Smooth muscle cell of the pulmonary artery (primary cell): ENCODE results near the gene SNX32. TPM values are rescaled to one million over a fixed set of nuclear protein-coding genes. Genes with fewer than 3 reads are reported as not detected.

Source experiments
- total RNA-seq: library from RNA; depleted of rRNA; stranded (reverse); fragments of >200 nt; gene quantifications from 2 replicates; pipeline ENCODE4 v1.2.3, GENCODE V29; 2014

SNX32 gene
- 1.3 and 4.0 TPM in 2 replicates for total RNA-seq

DNA sequence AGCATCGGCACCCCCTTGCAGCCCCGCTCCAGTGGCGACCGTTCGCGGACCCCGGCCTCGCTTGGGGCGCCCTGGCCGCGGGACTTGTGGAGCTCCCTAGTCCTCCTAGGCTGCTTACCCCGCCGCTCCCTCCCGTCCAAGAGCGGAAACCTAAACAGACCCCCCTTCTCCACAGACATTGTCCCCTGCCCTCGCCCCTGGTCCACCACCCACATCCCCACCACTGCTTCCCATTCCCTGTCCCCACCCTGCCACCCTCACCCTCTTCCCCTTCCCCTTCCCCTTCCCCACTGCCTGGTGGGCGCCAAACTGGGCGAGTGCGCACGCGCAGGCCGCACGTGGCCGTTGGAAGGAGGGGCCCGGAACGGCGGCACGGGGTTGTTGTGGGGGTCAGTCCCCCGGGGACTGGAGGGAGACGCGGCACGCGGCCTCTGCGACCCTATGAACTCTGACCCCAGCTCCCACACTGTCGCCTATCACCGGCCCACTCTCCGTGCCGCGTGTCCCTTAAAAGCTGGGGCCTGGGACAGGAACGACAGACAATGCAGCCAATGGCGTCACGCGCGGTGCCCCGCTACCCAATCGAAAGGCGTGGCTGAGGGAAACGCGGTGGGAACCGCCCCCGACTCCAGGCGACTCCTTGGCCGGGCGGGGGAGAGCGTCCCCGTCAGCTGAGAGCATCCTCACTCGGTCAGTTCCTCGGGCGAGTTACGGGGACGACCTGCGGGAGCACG is at the start of gene SNX32:
SNX32 (plus strand) TSS at position 667 of the 734 bp plus-strand sequence. CDS start 103 bp downstream, outside the sequence.

DNA sequence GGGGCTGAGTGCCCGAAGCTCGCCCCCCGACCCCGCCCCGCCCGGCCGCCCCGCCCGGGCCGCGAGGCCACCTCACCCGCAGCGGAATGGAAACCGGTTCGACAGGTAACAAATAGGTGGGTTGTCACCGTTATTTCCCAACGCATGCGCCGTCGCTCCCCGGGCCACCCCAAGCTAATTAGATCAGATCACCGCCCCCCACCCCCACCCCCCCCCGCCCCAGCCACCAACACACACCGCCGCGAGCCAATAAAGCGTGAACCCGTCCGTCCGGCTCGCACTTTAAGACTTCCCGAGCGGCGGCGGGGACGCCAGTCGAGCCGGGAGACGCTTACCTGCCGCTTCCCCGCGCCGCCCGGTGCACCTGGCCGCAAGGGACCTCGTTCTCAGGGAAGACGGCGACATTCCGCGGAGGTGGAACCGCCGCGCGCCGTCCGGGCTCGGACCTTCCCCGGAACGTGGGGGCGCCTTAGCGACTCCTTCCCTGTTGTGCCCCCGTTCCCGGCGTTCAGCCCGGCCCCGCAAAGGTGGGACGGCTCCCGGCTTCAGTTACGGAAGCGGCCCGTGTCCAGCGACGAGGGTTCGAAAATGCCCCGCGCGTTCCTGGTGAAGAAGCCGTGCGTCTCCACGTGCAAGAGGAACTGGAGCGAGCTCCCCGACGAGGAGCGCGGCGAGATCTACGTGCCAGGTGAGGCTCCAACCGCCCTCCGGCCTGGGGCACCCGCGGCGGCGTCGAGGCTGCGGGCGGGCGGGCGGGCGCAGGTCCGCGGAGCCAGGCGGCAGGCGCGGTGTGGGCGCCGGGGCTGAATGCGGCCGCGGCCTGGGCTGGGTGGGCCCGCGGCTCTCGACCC is 46.8 kb upstream of the SNX32 start, which contains the start of gene OVOL1:
OVOL1 (plus strand) TSS at position 278 of the 851 bp plus-strand sequence; CDS start at position 589, 311 bp downstream.

DNA sequence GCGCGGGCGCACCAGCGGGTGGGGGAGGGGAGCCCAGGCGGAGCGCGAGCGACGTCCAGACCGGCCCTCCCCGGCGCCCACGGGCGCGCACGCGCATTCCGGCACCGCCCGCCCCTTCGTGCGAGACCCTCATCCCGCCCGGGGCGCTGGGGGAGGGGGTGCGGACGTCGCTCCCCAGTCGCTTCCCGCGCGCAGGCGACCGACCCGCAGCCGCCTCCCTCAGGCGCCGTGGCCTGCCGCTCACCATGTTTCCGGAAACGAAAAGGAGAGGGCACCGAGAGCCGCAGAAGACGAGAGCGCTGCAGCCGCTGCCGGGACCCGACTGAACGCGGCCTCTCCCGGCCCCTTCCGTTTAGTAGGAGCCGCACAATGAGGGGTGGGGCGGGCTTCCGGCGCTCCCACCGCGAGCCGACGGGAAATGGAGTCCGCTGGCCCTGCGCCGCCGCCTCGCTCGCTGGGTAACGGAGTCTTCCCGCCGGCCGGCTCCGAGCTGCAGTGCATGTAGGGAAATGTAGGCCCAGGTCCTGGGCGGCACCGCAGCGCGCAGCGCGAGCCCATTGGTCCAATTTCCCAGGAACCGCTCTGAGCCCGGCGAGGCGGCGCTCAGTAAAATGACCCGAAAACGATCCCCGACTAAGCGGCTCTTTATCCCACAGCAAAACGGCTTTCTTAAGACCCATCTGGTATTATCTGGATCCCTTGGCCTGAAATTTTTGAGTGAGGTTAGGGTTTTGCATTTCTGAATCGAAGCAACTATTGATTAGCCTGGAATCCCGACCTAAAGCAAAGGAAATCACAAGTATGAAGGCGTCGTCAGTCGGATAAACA is 24.3 kb downstream of the SNX32 start, which contains the start of gene CFL1:
CFL1 (minus strand) TSS at position 328 of the 828 bp plus-strand sequence; CDS start at position 247, 81 bp downstream.

DNA sequence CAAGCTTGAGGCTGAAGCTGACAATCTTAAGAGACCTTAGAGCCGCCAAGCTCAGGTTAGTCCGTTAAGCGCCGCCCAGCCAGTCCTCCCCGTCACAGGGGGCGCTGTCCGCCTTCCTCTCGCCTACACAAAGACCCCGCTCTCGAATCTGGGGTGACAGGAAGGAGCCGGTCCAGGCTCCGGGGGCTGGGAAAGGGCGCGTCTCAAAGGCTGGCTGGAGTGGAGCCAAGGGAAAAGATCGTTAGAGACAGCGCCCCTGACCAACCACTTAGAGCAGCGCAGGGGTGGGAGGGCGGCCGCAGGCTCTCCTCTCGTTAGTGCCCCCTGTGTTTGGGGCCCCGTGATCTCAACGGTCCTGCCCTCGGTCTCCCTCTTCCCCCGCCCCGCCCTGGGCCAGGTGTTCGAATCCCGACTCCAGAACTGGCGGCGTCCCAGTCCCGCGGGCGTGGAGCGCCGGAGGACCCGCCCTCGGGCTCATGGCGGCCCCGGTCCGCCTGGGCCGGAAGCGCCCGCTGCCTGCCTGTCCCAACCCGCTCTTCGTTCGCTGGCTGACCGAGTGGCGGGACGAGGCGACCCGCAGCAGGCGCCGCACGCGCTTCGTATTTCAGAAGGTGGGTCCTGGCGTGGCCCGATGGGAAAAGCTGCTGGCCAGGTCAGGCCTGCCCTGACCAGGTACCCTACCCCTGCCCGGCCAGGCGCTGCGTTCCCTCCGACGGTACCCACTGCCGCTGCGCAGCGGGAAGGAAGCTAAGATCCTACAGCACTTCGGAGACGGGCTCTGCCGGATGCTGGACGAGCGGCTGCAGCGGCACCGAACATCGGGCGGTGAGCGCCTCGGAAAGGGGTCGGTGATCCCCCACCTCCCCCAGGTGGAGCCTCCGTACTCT is 26.8 kb downstream of the SNX32 start, which contains the start of gene MUS81:
MUS81 (plus strand) TSS at position 156 of the 887 bp plus-strand sequence; CDS start at position 477, 321 bp downstream.

DNA sequence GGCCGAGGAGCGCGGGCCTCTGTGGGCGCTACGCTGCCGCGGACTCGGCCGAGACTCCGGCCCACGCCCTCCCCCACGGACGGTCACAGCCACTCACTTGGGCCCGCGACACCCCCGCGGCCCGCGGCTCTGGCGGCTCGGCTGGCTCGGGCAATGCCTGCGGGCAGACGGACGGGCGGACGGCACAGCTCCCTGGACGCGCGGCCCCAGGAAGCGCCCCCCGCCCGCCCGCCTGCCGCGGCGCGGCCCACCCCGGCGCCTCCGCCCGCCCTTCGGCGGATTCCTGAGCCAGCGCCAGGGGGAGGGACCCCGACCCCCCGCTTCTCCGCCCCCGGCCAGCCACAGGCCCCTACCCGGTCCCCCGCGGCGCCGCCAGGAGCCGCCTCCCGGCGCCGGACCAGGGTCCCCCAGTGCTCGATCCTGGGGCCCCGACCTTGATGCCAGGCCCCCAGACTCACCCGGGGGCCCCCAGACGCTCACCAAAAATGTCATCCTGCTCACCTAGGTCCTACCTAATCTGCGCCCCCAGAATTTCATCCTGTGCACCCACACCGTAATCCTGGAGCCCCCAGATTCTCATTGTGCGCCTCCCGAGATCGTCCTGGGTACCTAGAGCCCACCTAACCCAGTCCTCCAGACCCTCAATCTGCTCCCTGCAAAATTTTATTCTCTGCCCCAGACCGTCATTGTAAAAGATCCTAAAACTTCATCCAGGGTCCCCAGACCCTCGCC is 39.0 kb downstream of the SNX32 start, which contains the start of gene EFEMP2:
EFEMP2 (minus strand) TSS at position 215 of the 732 bp plus-strand sequence. CDS start 446 bp downstream, outside the sequence.

DNA sequence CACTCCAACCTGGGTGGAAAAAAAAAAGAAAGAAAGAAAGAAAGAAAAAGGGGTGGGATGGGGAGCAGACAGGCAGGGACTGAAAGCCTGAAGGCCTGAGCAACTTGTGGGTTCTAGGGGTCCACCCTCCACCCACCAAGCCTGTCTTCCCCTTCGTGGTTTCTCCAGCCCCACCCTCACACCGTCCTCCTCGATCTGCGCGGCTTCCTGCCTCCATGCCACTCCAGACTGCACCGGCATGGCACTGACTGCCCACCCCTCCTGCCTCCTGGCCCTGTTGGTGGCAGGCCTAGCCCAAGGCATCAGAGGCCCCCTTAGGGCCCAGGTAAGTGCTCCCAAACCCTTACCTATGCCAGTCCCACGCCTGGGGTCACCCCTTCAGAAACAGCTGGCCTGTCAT is 45.9 kb downstream of the SNX32 start, which contains the start of gene CTSW:
CTSW (plus strand) TSS at position 221 of the 400 bp plus-strand sequence; CDS start at position 239, 18 bp downstream.

DNA sequence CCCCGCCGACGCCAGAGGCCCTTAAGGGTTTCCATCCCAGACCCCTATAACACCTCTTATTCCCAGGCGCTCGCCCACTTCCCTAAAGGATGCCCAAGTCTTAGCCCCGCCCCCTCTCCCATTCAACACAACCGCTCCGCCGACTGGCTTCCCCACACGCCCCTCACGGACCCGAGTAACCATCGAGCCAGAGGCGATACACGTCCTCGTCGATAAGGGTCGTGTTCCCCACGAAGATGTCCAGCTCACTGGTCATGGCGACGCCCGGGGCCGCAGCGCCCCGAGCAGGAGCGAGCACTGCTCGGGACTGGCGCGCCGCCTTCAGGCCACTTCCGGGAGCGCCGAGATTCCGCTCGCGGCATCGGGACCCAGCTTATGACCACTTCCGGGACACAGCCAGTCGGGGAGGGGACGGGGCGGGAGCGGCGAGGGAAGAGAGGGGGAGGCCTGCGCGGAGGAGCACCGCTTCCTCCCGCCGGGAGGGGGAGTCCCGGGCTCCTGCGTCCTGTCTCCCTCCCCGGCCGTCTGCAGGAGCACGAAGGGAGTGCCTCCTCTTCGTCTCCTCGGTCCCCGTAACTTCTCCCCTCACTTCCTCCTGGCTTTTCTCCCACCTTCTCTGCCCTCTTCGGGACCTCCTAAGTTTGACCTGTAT is 54.5 kb downstream of the SNX32 start, which contains the start of gene FIBP:
FIBP (minus strand) TSS at position 309 of the 652 bp plus-strand sequence; CDS start at position 256, 53 bp downstream.

DNA sequence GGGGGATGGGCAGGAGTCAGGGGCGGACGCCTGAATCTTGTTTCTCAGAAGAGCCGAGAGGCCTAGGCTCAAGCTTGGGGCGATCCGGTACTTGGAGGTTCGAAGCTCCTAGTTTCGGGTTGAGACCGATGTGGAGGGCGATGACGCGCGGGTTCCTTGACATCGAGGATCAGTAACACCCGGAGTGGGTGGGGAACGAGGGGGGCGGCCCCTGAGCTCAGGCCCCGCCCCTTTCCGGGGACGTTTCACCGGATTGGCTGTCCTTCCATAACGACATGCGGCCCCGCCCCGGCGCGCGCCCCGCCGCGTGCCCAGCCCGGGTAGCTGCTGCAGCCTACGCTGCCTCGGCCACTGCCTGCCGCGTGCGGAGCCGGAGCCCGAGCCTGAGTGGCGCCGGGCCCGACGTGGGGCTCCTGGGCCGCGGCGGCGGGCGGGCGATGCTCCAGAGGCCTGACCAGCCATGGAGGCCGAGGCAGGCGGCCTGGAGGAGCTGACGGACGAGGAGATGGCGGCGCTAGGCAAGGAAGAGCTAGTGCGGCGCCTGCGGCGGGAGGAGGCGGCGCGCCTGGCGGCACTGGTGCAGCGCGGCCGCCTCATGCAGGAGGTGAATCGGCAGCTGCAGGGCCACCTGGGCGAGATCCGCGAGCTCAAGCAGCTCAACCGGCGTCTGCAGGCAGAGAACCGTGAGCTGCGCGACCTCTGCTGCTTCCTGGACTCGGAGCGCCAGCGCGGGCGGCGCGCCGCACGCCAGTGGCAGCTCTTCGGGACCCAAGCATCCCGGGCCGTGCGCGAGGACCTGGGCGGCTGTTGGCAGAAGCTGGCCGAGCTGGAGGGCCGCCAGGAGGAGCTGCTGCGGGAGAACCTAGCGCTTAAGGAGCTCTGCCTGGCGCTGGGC is 56.8 kb downstream of the SNX32 start, which contains the start of gene CCDC85B:
CCDC85B (plus strand) TSS at position 350 of the 895 bp plus-strand sequence; CDS start at position 461, 111 bp downstream.

DNA sequence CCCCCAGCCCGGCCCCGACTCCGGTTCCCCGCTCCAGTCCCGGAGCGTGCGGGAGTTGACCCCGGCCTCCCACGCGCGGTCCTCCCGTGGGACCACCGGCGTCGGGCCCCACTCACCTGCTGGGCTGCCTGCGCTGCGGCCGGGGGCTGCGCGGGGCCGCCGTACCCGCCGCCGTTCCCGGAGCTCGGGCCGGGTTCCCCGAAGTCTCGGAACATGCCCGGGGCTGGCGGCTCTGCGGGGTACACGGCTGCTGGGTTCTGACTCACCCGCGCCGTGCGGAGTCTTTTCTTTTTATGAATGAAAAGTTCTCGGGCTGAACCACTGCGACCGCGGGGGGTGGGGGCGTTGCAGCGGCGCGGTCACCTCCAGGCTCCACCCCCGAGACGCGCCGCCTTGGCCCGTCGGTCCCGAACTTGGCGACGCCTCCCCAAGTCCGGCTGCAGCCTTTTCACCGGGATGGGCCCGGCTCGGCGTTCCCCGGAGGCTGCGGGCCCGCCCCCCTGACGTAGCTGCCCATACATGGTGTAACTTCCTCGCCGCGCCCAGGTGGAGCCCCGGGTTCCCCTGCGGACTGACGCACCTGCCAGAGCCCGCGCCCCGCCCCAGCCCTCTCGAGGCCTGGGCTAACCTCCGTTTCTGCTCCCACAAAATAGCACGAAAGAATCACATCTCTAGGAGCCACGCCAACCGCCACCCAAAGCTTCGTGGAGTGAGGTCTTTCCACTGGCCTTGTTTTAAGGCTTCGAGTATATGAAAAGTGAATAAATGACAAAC is 66.5 kb downstream of the SNX32 start, which contains the start of gene FOSL1:
FOSL1 (minus strand) TSS at position 264 of the 774 bp plus-strand sequence; CDS start at position 215, 49 bp downstream.

Other genes starting within 250 kb of the SNX32 start
- 0.07 and 0.10 TPM in 2 replicates for gene KCNK7, start 238.2 kb upstream of the SNX32 start, total RNA-seq
- gene MAP3K11, start 219.7 kb upstream of the SNX32 start, total RNA-seq = 21.7 and 32.6 TPM in 2 replicates
- gene PCNX3, start 218.2 kb upstream of the SNX32 start, total RNA-seq = 24.2 and 36.9 TPM in 2 replicates
- 23.3 and 23.8 TPM in 2 replicates for gene SIPA1, start 195.9 kb upstream of the SNX32 start, total RNA-seq
- 22.9 and 30.1 TPM in 2 replicates for gene RELA, start 171.0 kb upstream of the SNX32 start, total RNA-seq
- 37.6 and 42.1 TPM in 2 replicates for gene KAT5, start 121.7 kb upstream of the SNX32 start, total RNA-seq
- 17.4 and 20.1 TPM in 2 replicates for gene RNASEH2C, start 113.2 kb upstream of the SNX32 start, total RNA-seq
- gene AP5B1, start 53.0 kb upstream of the SNX32 start, total RNA-seq = 7.6 and 12.5 TPM in 2 replicates
- not detected in 2 replicates for gene OVOL1, start 46.9 kb upstream of the SNX32 start, total RNA-seq
- gene CFL1, start 24.2 kb downstream of the SNX32 start, total RNA-seq = 662 and 789 TPM in 2 replicates
- gene MUS81, start 26.5 kb downstream of the SNX32 start, total RNA-seq = 35.4 and 52.0 TPM in 2 replicates
- gene EFEMP2, start 38.8 kb downstream of the SNX32 start, total RNA-seq = 114 and 154 TPM in 2 replicates
- gene CTSW, start 45.9 kb downstream of the SNX32 start, total RNA-seq = 0.07 TPM in 1 of 2 replicates, not detected in the other
- 144 and 156 TPM in 2 replicates for gene FIBP, start 54.5 kb downstream of the SNX32 start, total RNA-seq
- 50.8 and 53.9 TPM in 2 replicates for gene CCDC85B, start 56.7 kb downstream of the SNX32 start, total RNA-seq
- gene FOSL1, start 66.4 kb downstream of the SNX32 start, total RNA-seq = 9.8 and 26.0 TPM in 2 replicates
- gene C11orf68, start 85.1 kb downstream of the SNX32 start, total RNA-seq = 28.4 and 31.1 TPM in 2 replicates
- 126 and 160 TPM in 2 replicates for gene DRAP1, start 85.5 kb downstream of the SNX32 start, total RNA-seq
- gene TSGA10IP, start 111.5 kb downstream of the SNX32 start, total RNA-seq = not detected in 2 replicates
- gene SART1, start 127.8 kb downstream of the SNX32 start, total RNA-seq = 28.2 and 31.3 TPM in 2 replicates
- gene EIF1AD, start 168.2 kb downstream of the SNX32 start, total RNA-seq = 33.9 and 42.4 TPM in 2 replicates
- 17.0 and 19.5 TPM in 2 replicates for gene BANF1, start 168.5 kb downstream of the SNX32 start, total RNA-seq
- 2.9 and 6.1 TPM in 2 replicates for gene CST6, start 178.0 kb downstream of the SNX32 start, total RNA-seq
- 0.20 TPM in 1 of 2 replicates, not detected in the other for gene CATSPER1, start 192.5 kb downstream of the SNX32 start, total RNA-seq
- 0.13 and 0.59 TPM in 2 replicates for gene GAL3ST3, start 215.2 kb downstream of the SNX32 start, total RNA-seq
- gene SF3B2, start 218.4 kb downstream of the SNX32 start, total RNA-seq = 100 and 118 TPM in 2 replicates
- 47.6 and 75.8 TPM in 2 replicates for gene PACS1, start 236.3 kb downstream of the SNX32 start, total RNA-seq